H1 (cell line): Measurements from ENCODE around the gene GSTO2. TPM values are rescaled to one million over a fixed set of nuclear protein-coding genes. Genes with fewer than 3 reads are reported as not detected.

Experiments
- ASH2L ChIP-seq: fragments of 200-600, 300-600 bp; sonication (generic); IDR thresholded peaks from one replicate; pipeline ENCODE4 v1.7.1; 2017; ENCODE audit warnings: low read length
- BACH1 ChIP-seq: IDR thresholded peaks from 2 replicates; pipeline ENCODE4 v1.6.1; 2012; ENCODE audit warnings: low read length, improper control_type of control experiment
- CHD2 ChIP-seq: IDR thresholded peaks from 2 replicates; pipeline ENCODE4 v1.6.1; 2012; ENCODE audit warnings: low read length, improper control_type of control experiment
- CTBP2 ChIP-seq: IDR thresholded peaks from 2 replicates; pipeline ENCODE4 v1.7.0; 2011; ENCODE audit warnings: borderline replicate concordance, mild to moderate bottlenecking, moderate library complexity, mixed read lengths, low read length; ENCODE audit not compliant: insufficient read depth, insufficient read length
- EP300 ChIP-seq, 2 experiments: IDR thresholded peaks; 1 replicate in 1 of 2; 2 replicates in 1 of 2; pipeline ENCODE4 v1.6.1; 2011 to 2012; ENCODE audit warnings: low read depth in 2 of 2, low read length in 2 of 2, mild to moderate bottlenecking in 2 of 2, borderline replicate concordance in 1 of 2, inconsistent platforms in 1 of 2, moderate library complexity in 1 of 2
- HDAC6 ChIP-seq: IDR thresholded peaks from one replicate; pipeline ENCODE4 v1.7.1; 2012; ENCODE audit warnings: low read depth, mild to moderate bottlenecking, inconsistent platforms, low read length, moderate library complexity
- NRF1 ChIP-seq: IDR thresholded peaks from 2 replicates; pipeline ENCODE4 v1.6.1; 2011; ENCODE audit warnings: mild to moderate bottlenecking, low read depth, low read length, improper control_type of control experiment
- TCF12 ChIP-seq: IDR thresholded peaks from 2 replicates; pipeline ENCODE4 v1.6.1; 2011; ENCODE audit warnings: low read depth, mild to moderate bottlenecking, low read length
- TEAD4 ChIP-seq: IDR thresholded peaks from 2 replicates; pipeline ENCODE4 v1.6.1; 2012; ENCODE audit warnings: low read depth, low read length, inconsistent platforms, mixed read lengths
- polyA plus RNA-seq, 7 experiments: library from polyadenylated mRNA; depleted of rRNA in 3 of 7; stranded (reverse) in 5 of 7; unstranded in 2 of 7; fragments of >200 nt in 5 of 7; fragments of 200-250 nt in 2 of 7; gene quantifications; 1 replicate in 5 of 7; 2 replicates in 1 of 7; 4 replicates in 1 of 7; pipeline versions ENCODE4 v1.2.1 to v1.2.3, GENCODE V29; 2011 to 2013; ENCODE audit warnings: missing spikeins in 2 of 7, mixed read lengths in 2 of 7
- total RNA-seq: library from RNA; stranded (reverse); fragmentation: NEBNext Ultra II Directional; extraction: Animal tissue kit (Norgen Biotek cat#: 25700); gene quantifications from 2 replicates; pipeline ENCODE4 v1.2.1, GENCODE V29; 2021
- TF ChIP-seq, protein P1 (sequence below): fragments of 300-600 bp; sonication (generic); IDR thresholded peaks from 2 replicates; pipeline ENCODE4 v1.7.1; 2012; ENCODE audit warnings: low read length, moderate library complexity, mild to moderate bottlenecking, inconsistent platforms; ENCODE audit not compliant: insufficient replicate concordance

GSTO2 gene
- total and polyA plus RNA-seq, 2 of the 8 experiments (the other 6 are each of a cell fraction or from before 2014, with no cell fraction given), result 13.1 to 41.7 TPM

DNA sequence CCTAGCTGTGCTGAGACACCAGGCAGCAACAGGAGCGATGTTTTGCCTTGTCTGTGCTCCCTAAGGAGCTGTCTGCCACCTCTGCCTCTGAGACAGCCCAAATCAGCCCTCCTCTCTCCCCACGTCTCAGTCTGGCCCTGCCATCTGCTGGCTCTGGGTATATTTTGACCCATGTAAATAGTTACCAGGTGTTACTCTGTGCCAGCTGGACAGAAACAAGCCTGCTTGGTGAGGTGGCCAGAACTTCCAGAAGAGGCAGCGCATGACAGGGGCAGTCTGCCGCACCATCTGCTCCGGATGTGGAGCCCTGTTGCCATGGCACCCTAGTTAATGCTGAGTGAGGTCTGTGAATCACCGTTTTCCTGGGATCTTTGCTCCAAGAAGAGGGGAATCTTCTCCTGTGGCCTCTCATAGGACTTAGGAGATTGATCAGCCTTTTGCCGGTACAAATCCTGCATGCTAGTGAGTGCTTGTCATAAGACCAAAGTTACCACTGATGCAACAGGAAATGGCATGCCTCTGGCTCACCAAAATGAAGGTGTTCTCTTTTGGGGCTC lies 31.8 kb downstream of the GSTO2 start (continued):
- TF ChIP-seq, protein P1, sequence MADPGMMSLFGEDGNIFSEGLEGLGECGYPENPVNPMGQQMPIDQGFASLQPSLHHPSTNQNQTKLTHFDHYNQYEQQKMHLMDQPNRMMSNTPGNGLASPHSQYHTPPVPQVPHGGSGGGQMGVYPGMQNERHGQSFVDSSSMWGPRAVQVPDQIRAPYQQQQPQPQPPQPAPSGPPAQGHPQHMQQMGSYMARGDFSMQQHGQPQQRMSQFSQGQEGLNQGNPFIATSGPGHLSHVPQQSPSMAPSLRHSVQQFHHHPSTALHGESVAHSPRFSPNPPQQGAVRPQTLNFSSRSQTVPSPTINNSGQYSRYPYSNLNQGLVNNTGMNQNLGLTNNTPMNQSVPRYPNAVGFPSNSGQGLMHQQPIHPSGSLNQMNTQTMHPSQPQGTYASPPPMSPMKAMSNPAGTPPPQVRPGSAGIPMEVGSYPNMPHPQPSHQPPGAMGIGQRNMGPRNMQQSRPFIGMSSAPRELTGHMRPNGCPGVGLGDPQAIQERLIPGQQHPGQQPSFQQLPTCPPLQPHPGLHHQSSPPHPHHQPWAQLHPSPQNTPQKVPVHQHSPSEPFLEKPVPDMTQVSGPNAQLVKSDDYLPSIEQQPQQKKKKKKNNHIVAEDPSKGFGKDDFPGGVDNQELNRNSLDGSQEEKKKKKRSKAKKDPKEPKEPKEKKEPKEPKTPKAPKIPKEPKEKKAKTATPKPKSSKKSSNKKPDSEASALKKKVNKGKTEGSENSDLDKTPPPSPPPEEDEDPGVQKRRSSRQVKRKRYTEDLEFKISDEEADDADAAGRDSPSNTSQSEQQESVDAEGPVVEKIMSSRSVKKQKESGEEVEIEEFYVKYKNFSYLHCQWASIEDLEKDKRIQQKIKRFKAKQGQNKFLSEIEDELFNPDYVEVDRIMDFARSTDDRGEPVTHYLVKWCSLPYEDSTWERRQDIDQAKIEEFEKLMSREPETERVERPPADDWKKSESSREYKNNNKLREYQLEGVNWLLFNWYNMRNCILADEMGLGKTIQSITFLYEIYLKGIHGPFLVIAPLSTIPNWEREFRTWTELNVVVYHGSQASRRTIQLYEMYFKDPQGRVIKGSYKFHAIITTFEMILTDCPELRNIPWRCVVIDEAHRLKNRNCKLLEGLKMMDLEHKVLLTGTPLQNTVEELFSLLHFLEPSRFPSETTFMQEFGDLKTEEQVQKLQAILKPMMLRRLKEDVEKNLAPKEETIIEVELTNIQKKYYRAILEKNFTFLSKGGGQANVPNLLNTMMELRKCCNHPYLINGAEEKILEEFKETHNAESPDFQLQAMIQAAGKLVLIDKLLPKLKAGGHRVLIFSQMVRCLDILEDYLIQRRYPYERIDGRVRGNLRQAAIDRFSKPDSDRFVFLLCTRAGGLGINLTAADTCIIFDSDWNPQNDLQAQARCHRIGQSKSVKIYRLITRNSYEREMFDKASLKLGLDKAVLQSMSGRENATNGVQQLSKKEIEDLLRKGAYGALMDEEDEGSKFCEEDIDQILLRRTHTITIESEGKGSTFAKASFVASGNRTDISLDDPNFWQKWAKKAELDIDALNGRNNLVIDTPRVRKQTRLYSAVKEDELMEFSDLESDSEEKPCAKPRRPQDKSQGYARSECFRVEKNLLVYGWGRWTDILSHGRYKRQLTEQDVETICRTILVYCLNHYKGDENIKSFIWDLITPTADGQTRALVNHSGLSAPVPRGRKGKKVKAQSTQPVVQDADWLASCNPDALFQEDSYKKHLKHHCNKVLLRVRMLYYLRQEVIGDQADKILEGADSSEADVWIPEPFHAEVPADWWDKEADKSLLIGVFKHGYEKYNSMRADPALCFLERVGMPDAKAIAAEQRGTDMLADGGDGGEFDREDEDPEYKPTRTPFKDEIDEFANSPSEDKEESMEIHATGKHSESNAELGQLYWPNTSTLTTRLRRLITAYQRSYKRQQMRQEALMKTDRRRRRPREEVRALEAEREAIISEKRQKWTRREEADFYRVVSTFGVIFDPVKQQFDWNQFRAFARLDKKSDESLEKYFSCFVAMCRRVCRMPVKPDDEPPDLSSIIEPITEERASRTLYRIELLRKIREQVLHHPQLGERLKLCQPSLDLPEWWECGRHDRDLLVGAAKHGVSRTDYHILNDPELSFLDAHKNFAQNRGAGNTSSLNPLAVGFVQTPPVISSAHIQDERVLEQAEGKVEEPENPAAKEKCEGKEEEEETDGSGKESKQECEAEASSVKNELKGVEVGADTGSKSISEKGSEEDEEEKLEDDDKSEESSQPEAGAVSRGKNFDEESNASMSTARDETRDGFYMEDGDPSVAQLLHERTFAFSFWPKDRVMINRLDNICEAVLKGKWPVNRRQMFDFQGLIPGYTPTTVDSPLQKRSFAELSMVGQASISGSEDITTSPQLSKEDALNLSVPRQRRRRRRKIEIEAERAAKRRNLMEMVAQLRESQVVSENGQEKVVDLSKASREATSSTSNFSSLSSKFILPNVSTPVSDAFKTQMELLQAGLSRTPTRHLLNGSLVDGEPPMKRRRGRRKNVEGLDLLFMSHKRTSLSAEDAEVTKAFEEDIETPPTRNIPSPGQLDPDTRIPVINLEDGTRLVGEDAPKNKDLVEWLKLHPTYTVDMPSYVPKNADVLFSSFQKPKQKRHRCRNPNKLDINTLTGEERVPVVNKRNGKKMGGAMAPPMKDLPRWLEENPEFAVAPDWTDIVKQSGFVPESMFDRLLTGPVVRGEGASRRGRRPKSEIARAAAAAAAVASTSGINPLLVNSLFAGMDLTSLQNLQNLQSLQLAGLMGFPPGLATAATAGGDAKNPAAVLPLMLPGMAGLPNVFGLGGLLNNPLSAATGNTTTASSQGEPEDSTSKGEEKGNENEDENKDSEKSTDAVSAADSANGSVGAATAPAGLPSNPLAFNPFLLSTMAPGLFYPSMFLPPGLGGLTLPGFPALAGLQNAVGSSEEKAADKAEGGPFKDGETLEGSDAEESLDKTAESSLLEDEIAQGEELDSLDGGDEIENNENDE, result no peak
- no peak for TF ChIP-seq CHD2
- no peak for TF ChIP-seq BACH1
- TF ChIP-seq NRF1, result no peak
- TF ChIP-seq CTBP2, result no peak
- TF ChIP-seq ASH2L, result no peak
- TF ChIP-seq EP300 (IDR thresholded peaks at IDR 0.05; ENCODE audit: borderline replicate concordance in 1 of 2, low read depth in 2 of 2, low read length in 2 of 2), result no peak
- no peak for TF ChIP-seq TCF12
- TF ChIP-seq HDAC6, result no peak
- TF ChIP-seq TEAD4, result no peak
